ENCODE data around the gene RAG1. TPM values are rescaled to one million over a fixed set of nuclear protein-coding genes. Genes with fewer than 3 reads are reported as not detected.

Gene RAG1
- total RNA-seq, 6 experiments from 2014 or later = 0.09 to 0.58 (median 0.29) TPM

- H3K4me3 Mint-ChIP-seq = no peak overlapping the region
- H3K27me3 Mint-ChIP-seq (ENCODE audit: insufficient read depth) = no peaks in the 10 kb centered on the region; the same call in 1 of the 2 replicates
- no peak overlapping the region for H3K27ac Mint-ChIP-seq
- TF ChIP-seq CTCF (IDR thresholded peaks at IDR 0.05) = no peak
- H3K4me1 Mint-ChIP-seq (ENCODE audit: low read depth) = no peaks in the 10 kb centered on the region; the same call in 1 of the 2 replicates
- DNase-seq = no peak
- H3K9me3 Mint-ChIP-seq = no peaks in the 10 kb centered on the region
- H3K36me3 Mint-ChIP-seq (ENCODE audit: low read depth) = no peaks in the 10 kb centered on the region
Measured at GRCh38 chr11:36628141-36628540, 60.3 kb downstream of the RAG1 start.

- H3K27ac Mint-ChIP-seq = no peak overlapping the region
- no peaks in the 10 kb centered on the region; the same call in 1 of the 2 replicates for H3K27me3 Mint-ChIP-seq (ENCODE audit: insufficient read depth)
Measured at GRCh38 chr11:36628765-36629244, 61.0 kb downstream of the RAG1 start.

More at GRCh38 chr11:36628765-36629244, 61.0 kb downstream of the RAG1 start:
- DNase-seq = no peak
- Mint-ChIP-seq H3K36me3 (ENCODE audit: low read depth) (peaks cover under 1% of the 10 kb centered on the region; the same call in 1 of the 2 replicates), H3K4me3 (no peak overlapping the region), H3K9me3 (no peaks in the 10 kb centered on the region), H3K4me1 (ENCODE audit: low read depth) (no peaks in the 10 kb centered on the region; the same call in 1 of the 2 replicates)
- TF ChIP-seq CTCF (IDR thresholded peaks at IDR 0.05) = no peak

Other genes starting within 250 kb of the RAG1 start
- 1 to 10 TPM; 7.9 to 9.5 (median 8.3) TPM for gene TRAF6, start 57.7 kb upstream of the RAG1 start, total RNA-seq (2021; fragmentation: NEBNext Ultra II Directional; extraction: Animal tissue kit (Norgen Biotek cat#: 25700))
- 10 to 100 TPM; 14.3 to 22.2 (median 18.4) TPM for gene IFTAP, start 26.5 kb downstream of the RAG1 start, total RNA-seq (2021; fragmentation: NEBNext Ultra II Directional; extraction: Animal tissue kit (Norgen Biotek cat#: 25700))
- gene RAG2, start 30.2 kb downstream of the RAG1 start, total RNA-seq (2021; fragmentation: NEBNext Ultra II Directional; extraction: Animal tissue kit (Norgen Biotek cat#: 25700)) = not detected